Activated CD8-positive, alpha-beta T cell treated with anti-CD3 and anti-CD28 coated beads for 36 hours (primary cell): ENCODE data around the gene C2orf76. TPM values are rescaled to one million over a fixed set of nuclear protein-coding genes. Genes with fewer than 3 reads are reported as not detected.

Experiments used
- ATAC-seq: fragments of 200-7000 bp; cut with Tn5 transposase; one replicate; pipeline ENCODE4 v1.10.0; 2021; ENCODE audit warnings: mild to moderate bottlenecking, moderate library complexity
- CTCF ChIA-PET: fragments of 350-600 bp; sonication (Branson Sonifier 250); formaldehyde crosslinking; loops from one replicate; lab custom pipeline; 2021; ENCODE audit warnings: antibody characterized with exemption; lab: Charles Lee
- POLR2A ChIA-PET: fragments of 350-600 bp; sonication (Branson Sonifier 250); formaldehyde crosslinking; loops from one replicate; lab custom pipeline; 2021; ENCODE audit warnings: antibody characterized with exemption; lab: Charles Lee
- DNase-seq: peaks from one replicate; pipeline ENCODE4 v3.0.0-alpha.2; 2020
- H3K27ac Mint-ChIP-seq: one replicate; pipeline ENCODE4 v1.8.0; 2021; ENCODE audit warnings: mild to moderate bottlenecking, mixed read lengths
- H3K27me3 Mint-ChIP-seq: one replicate; pipeline ENCODE4 v1.8.0; 2021; ENCODE audit warnings: mixed read lengths
- H3K36me3 Mint-ChIP-seq: one replicate; pipeline ENCODE4 v1.8.0; 2021; ENCODE audit warnings: low read depth, mixed read lengths
- H3K4me1 Mint-ChIP-seq: one replicate; pipeline ENCODE4 v1.8.0; 2021; ENCODE audit warnings: low read depth, mixed read lengths
- H3K4me3 Mint-ChIP-seq: one replicate; pipeline ENCODE4 v1.8.0; 2021; ENCODE audit warnings: mild to moderate bottlenecking, moderate library complexity, mixed read lengths
- H3K9me3 Mint-ChIP-seq: one replicate; pipeline ENCODE4 v1.8.0; 2021; ENCODE audit warnings: mixed read lengths
- CTCF ChIP-seq: fragments of 200-600 bp; IDR thresholded peaks from one replicate; pipeline ENCODE4 v1.8.0; 2022; ENCODE audit warnings: antibody characterized with exemption, mild to moderate bottlenecking
- intact Hi-C: fragments of 100-400 bp; cut with micrococcal nuclease; formaldehyde crosslinking; loops from one replicate; pipeline ENCODE4 v1.10.0; 2022
- total RNA-seq, 2 experiments: library from RNA; stranded (reverse); gene quantifications; one replicate each; pipeline ENCODE4 v1.2.3, GENCODE V29; 2021

Gene C2orf76
- total RNA-seq, 2 experiments from 2014 or later: 9.6 to 11.5 TPM

- Mint-ChIP-seq H3K4me3 (no peak overlapping the region), H3K9me3 (no peaks in the 10 kb centered on the region), H3K4me1 (no peaks in the 10 kb centered on the region), H3K36me3 (peaks cover under 1% of the 10 kb centered on the region), H3K27me3 (no peaks in the 10 kb centered on the region), H3K27ac (no peak overlapping the region)
- ChIA-PET POLR2A (no interaction called here), CTCF (no interaction called here)
- DNase-seq (no peak), ATAC-seq (no peak)
- no peak for TF ChIP-seq CTCF
- intact Hi-C loops: no loop called here
These were observed 39.2 kb downstream of the C2orf76 start for GRCh38 chr2:119327431-119327830.

DNA sequence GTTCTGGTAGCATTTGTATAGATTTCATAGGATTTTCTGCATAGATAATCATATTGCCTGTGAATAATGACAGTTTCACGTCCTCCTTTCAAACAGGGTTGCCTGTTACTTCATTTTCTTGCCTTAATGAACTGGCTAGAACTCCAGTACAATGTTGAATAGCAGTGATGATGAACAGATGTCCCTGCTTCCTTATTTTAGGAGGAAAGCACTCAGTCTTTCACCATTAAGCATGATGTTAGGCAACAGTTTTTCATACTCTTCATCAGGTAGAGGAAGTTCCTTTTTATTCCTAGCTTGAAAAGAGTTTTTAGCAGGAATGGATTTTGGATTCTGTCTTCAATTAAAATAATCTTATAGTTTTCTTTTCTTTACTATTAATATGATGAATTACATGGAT, 39.7 kb downstream of the C2orf76 start:
- ChIA-PET POLR2A (no interaction called here), CTCF (no interaction called here)
- Mint-ChIP-seq H3K4me1 (no peaks in the 10 kb centered on the region), H3K36me3 (no peaks in the 10 kb centered on the region), H3K9me3 (no peaks in the 10 kb centered on the region), H3K27me3 (no peaks in the 10 kb centered on the region), H3K27ac (no peak overlapping the region), H3K4me3 (no peak overlapping the region)
- intact Hi-C loops: no loop called here
- no peak for DNase-seq
- TF ChIP-seq CTCF: no peak
- ATAC-seq: no peak

- ChIA-PET CTCF (no interaction called here), POLR2A (interaction anchor here (0.7 kb wide), 1 partner anchor 528 kb away, joined by 3 read pairs; no protein-coding TSS in a partner anchor)
- Mint-ChIP-seq H3K9me3 (no peaks in the 10 kb centered on the region), H3K4me3 (no peak overlapping the region), H3K4me1 (no peaks in the 10 kb centered on the region), H3K27ac (no peak overlapping the region), H3K27me3 (no peaks in the 10 kb centered on the region), H3K36me3 (no peaks in the 10 kb centered on the region)
- ATAC-seq: no peak
- no peak for DNase-seq
- no peak for TF ChIP-seq CTCF
- intact Hi-C loops: no loop called here
These were observed 41.9 kb downstream of the C2orf76 start for GRCh38 chr2:119324685-119325270.

DNA sequence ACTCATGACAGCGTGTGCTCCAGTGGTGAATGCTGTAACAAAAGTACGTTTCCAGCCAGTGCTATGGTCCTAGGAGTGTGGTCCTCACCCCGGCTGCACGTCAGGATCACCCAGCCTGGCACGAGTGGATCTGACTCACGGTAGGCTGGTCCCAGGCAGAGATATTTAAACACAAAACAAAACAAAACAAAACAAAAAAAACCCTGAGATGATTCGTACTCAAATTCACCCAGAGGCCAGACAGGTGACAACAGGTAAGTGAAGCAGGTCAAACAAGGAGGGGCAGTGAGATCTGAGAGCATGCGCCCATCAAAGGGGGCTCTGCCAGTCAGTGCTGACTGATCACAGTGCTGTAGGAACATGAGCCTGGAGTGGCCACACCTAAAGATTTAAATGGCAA, 43.2 kb downstream of the C2orf76 start:
- H3K27ac Mint-ChIP-seq: no peak overlapping the region
- intact Hi-C loops: no loop called here
- H3K27me3 Mint-ChIP-seq: no peaks in the 10 kb centered on the region
- no peak for TF ChIP-seq CTCF
- no peaks in the 10 kb centered on the region for H3K4me1 Mint-ChIP-seq
- ChIA-PET CTCF (no interaction called here), POLR2A (no interaction called here)
- DNase-seq (no peak), ATAC-seq (no peak)
- no peaks in the 10 kb centered on the region for H3K36me3 Mint-ChIP-seq
- H3K9me3 Mint-ChIP-seq: no peaks in the 10 kb centered on the region
- no peak overlapping the region for H3K4me3 Mint-ChIP-seq

- POLR2A ChIA-PET: no interaction called here
- DNase-seq (no peak), ATAC-seq (no peak)
- CTCF ChIA-PET: interaction anchor here (1.2 to 1.3 kb wide), 2 partner anchors 10 to 157 kb away, joined by 3 read pairs; no protein-coding TSS in a partner anchor
- Mint-ChIP-seq H3K9me3 (no peaks in the 10 kb centered on the region), H3K4me3 (no peak overlapping the region), H3K27ac (no peak overlapping the region), H3K27me3 (no peaks in the 10 kb centered on the region), H3K36me3 (no peaks in the 10 kb centered on the region), H3K4me1 (no peaks in the 10 kb centered on the region)
- intact Hi-C loops: no loop called here
- TF ChIP-seq CTCF: no peak
These were observed 47.0 kb downstream of the C2orf76 start for GRCh38 chr2:119319593-119319992.
